Keratinocyte (primary cell): Measurements from ENCODE around the gene CLDN18. TPM values are rescaled to one million over a fixed set of nuclear protein-coding genes. Genes with fewer than 3 reads are reported as not detected.

Experiments used
- DNase-seq: peaks from one replicate; pipeline ENCODE4 v3.0.0-alpha.2; 2011; ENCODE audit warnings: low read depth, missing footprints, low spot score
- FAIRE-seq: peaks from 2 replicates; lab custom pipeline; 2011; peaks lifted over from hg19 to GRCh38; lab: Jason Lieb, UNC
- H2AFZ ChIP-seq: 2 replicates; pipeline ENCODE4 v1.6.0; 2012; ENCODE audit warnings: low read length, control low read depth, inconsistent platforms; ENCODE audit not compliant: control insufficient read depth
- H3K27ac ChIP-seq: 2 replicates; pipeline ENCODE4 v1.5.1; 2011; ENCODE audit warnings: low read length; ENCODE audit not compliant: control insufficient read depth, insufficient read depth
- H3K27me3 ChIP-seq: 3 replicates; pipeline ENCODE4 v1.6.0; 2011; ENCODE audit warnings: low read length; ENCODE audit not compliant: control insufficient read depth, insufficient read depth; ENCODE audit errors: extremely low read depth
- H3K36me3 ChIP-seq, 2 experiments: 2 replicates in 1 of 2; 3 replicates in 1 of 2; pipeline ENCODE4 v1.5.1; 2011; ENCODE audit warnings: low read length in 2 of 2, mild to moderate bottlenecking in 1 of 2; ENCODE audit not compliant: control insufficient read depth in 2 of 2, insufficient read depth in 2 of 2; ENCODE audit errors: extremely low read depth in 1 of 2
- H3K4me1 ChIP-seq: 3 replicates; pipeline ENCODE4 v1.5.1; 2011; ENCODE audit warnings: low read length; ENCODE audit not compliant: control insufficient read depth, insufficient read depth; ENCODE audit errors: extremely low read depth
- H3K4me2 ChIP-seq: 3 replicates; pipeline ENCODE4 v1.6.0; 2011; ENCODE audit warnings: low read depth, low read length; ENCODE audit not compliant: control insufficient read depth, insufficient read depth; ENCODE audit errors: extremely low read depth
- H3K4me3 ChIP-seq, 3 experiments: fragments of 200-600 bp in 1 of 3; sonication (generic) in 1 of 3; 2 replicates in 2 of 3; 3 replicates in 1 of 3; pipeline ENCODE4 v1.5.1; 2011 to 2016; ENCODE audit warnings: low read length in 3 of 3, mild to moderate bottlenecking in 3 of 3, control low read depth in 2 of 3, inconsistent platforms in 1 of 3, low read depth in 1 of 3, mixed read lengths in 1 of 3, mixed run types in 1 of 3, moderate library complexity in 1 of 3; ENCODE audit not compliant: control insufficient read depth in 2 of 3, insufficient read depth in 2 of 3; ENCODE audit errors: extremely low read depth in 1 of 3
- H3K79me2 ChIP-seq: 2 replicates; pipeline ENCODE4 v1.6.0; 2012; ENCODE audit warnings: low read length; ENCODE audit not compliant: control insufficient read depth, insufficient read depth
- H3K9ac ChIP-seq: 3 replicates; pipeline ENCODE4 v1.6.0; 2011; ENCODE audit warnings: low read length; ENCODE audit not compliant: control insufficient read depth, insufficient read depth; ENCODE audit errors: extremely low read depth
- H3K9me1 ChIP-seq: 3 replicates; pipeline ENCODE4 v1.6.0; 2011; ENCODE audit warnings: low read length; ENCODE audit not compliant: control insufficient read depth, insufficient read depth; ENCODE audit errors: extremely low read depth
- H3K9me3 ChIP-seq: 2 replicates; pipeline ENCODE4 v1.5.1; 2012; ENCODE audit warnings: low read depth, low read length; ENCODE audit not compliant: control insufficient read depth
- H4K20me1 ChIP-seq: 3 replicates; pipeline ENCODE4 v1.6.0; 2011; ENCODE audit warnings: low read length; ENCODE audit not compliant: control insufficient read depth, insufficient read depth; ENCODE audit errors: extremely low read depth
- EZH2 ChIP-seq: IDR thresholded peaks from one replicate; pipeline ENCODE4 v1.6.1; 2012; ENCODE audit warnings: inconsistent platforms, mild to moderate bottlenecking, low read length, moderate library complexity
- dilution Hi-C: fragments of 300-500 bp; cut with MboI; formaldehyde crosslinking; loops from one replicate; pipeline ENCODE4 v1.7.0; 2020; ENCODE audit warnings: low sequenced_read_pairs; ENCODE audit not compliant: extremely low pct_ligation_motif_present
- polyA plus RNA-seq, 5 experiments: library from polyadenylated mRNA; depleted of rRNA in 3 of 5; stranded (reverse) in 3 of 5; stranded (forward) in 1 of 5; unstranded in 1 of 5; fragments of >200 nt; gene quantifications; 1 replicate in 1 of 5; 2 replicates in 3 of 5; 3 replicates in 1 of 5; pipeline versions ENCODE4 v1.2.1 to v1.2.3, GENCODE V29; 2011 to 2012; ENCODE audit warnings: missing spikeins in 2 of 5, low read depth in 1 of 5, low replicate concordance in 1 of 5
- TF ChIP-seq, protein P1 (sequence below), 3 experiments: IDR thresholded peaks in 1 of 3; conservative IDR thresholded peaks in 1 of 3; optimal IDR thresholded peaks in 1 of 3; 2 replicates in 2 of 3; 3 replicates in 1 of 3; pipeline versions ENCODE3 to v1.5.1; 2011; ENCODE audit warnings: low read length in 3 of 3, mild to moderate bottlenecking in 3 of 3, moderate library complexity in 2 of 3, control low read depth in 1 of 3, inconsistent platforms in 1 of 3; ENCODE audit not compliant: insufficient read depth in 2 of 3; ENCODE audit errors: extremely low read depth in 1 of 3

Gene CLDN18
- polyA plus RNA-seq, 1 donor (not counting 4 experiments of a cell fraction or from before 2014, with no cell fraction given): not detected

DNA sequence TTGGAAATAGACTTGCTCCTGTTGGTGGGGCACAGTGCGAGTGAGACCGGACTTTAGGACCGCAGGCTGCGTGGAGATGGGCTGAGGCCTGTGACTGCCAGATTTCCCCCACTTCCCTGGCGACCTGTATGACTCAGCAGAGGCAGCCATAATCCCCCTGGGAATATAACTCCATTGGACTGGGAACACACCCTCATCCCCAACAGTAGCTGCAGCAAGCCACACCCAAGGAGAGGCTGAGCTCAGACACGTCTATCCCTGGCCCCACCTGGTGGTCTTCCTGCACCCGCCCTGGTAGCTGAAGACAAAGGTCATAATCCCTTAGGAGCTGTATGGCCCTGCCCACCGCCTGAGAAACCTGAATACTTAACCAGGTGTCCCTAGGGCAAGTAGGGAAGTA, 62.8 kb downstream of the CLDN18 start:
- DNase-seq (no peak), FAIRE-seq (no peak)
- Histone ChIP-seq H3K79me2 (no peaks in the 10 kb centered on the region), H3K27me3 (no peaks in the 10 kb centered on the region), H3K4me2 (no peak overlapping the region), H4K20me1 (no peaks in the 10 kb centered on the region), H3K9me1 (no peaks in the 10 kb centered on the region), H3K36me3 (peaks cover 0 to 1% of the 10 kb centered on the region in 2 experiments), H2AFZ (no peak overlapping the region), H3K4me1 (peaks cover 3% of the 10 kb centered on the region), H3K4me3 (no peak overlapping the region), H3K27ac (no peak overlapping the region), H3K9ac (no peak overlapping the region), H3K9me3 (no peaks in the 10 kb centered on the region)
- dilution Hi-C loops: no loop called here
- TF ChIP-seq, protein P1, sequence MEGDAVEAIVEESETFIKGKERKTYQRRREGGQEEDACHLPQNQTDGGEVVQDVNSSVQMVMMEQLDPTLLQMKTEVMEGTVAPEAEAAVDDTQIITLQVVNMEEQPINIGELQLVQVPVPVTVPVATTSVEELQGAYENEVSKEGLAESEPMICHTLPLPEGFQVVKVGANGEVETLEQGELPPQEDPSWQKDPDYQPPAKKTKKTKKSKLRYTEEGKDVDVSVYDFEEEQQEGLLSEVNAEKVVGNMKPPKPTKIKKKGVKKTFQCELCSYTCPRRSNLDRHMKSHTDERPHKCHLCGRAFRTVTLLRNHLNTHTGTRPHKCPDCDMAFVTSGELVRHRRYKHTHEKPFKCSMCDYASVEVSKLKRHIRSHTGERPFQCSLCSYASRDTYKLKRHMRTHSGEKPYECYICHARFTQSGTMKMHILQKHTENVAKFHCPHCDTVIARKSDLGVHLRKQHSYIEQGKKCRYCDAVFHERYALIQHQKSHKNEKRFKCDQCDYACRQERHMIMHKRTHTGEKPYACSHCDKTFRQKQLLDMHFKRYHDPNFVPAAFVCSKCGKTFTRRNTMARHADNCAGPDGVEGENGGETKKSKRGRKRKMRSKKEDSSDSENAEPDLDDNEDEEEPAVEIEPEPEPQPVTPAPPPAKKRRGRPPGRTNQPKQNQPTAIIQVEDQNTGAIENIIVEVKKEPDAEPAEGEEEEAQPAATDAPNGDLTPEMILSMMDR (optimal IDR thresholded peaks at IDR 0.05 in 1 of 3, IDR thresholded peaks at IDR 0.05 in 1 of 3, conservative IDR thresholded peaks at IDR 0.05 in 1 of 3; ENCODE audit: extremely low read depth in 1 of 3, insufficient read depth in 2 of 3, low read length in 3 of 3): no peak
- TF ChIP-seq EZH2: no peak

DNA sequence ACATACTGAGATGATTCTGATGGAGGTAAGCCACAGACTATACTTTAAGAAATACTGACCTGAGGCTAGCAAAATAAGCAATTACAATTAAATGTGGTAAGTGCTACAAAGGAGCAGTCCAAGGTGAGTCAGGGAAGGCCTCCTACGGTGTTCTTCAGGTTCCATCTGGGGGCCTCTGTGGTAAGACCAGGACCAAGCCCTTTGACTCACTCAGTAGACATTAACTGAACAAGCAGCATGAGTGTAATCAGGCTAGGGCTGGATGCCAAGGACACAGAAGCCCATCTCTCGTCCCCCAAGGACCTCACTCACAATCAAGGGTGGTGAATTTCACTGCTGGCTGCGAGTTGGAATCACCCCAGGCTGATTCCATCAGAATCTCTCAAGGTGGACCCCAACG, 68.1 kb downstream of the CLDN18 start:
- peaks cover 37% of the 10 kb centered on the region for H3K4me1 ChIP-seq
- H3K27me3 ChIP-seq: no peaks in the 10 kb centered on the region
- H3K9me3 ChIP-seq: no peaks in the 10 kb centered on the region
- H3K4me3 ChIP-seq: no peak overlapping the region
- dilution Hi-C loops: no loop called here
- H2AFZ ChIP-seq: no peak overlapping the region
- peak overlapping the region; percentile 65 for H3K27ac ChIP-seq
- TF ChIP-seq, protein P1 (optimal IDR thresholded peaks at IDR 0.05 in 1 of 3, IDR thresholded peaks at IDR 0.05 in 1 of 3, conservative IDR thresholded peaks at IDR 0.05 in 1 of 3; ENCODE audit: extremely low read depth in 1 of 3, insufficient read depth in 2 of 3, low read length in 3 of 3): no peak
- TF ChIP-seq EZH2: no peak
- no peaks in the 10 kb centered on the region for H3K36me3 ChIP-seq
- no peaks in the 10 kb centered on the region for H3K79me2 ChIP-seq
- H3K9me1 ChIP-seq: peaks cover 12% of the 10 kb centered on the region
- DNase-seq (no peak), FAIRE-seq (no peak)
- no peak overlapping the region for H3K4me2 ChIP-seq
- no peaks in the 10 kb centered on the region for H4K20me1 ChIP-seq
- no peak overlapping the region for H3K9ac ChIP-seq
